Type B pancreatic cell (in vitro differentiated cells): ENCODE measurements around the gene TOM1L2. TPM values are rescaled to one million over a fixed set of nuclear protein-coding genes. Genes with fewer than 3 reads are reported as not detected.
A peak's percentile ranks its signal among the peaks of the same experiment; 100 is the strongest.

Experiments used
- DNase-seq: peaks from one replicate; pipeline ENCODE4 v3.0.0; 2021; ENCODE audit warnings: mixed read lengths; ENCODE audit not compliant: unreplicated experiment; ENCODE audit errors: extremely low spot score
- H3K27ac Mint-ChIP-seq: 2 replicates; pipeline ENCODE4 v1.8.0; 2021; ENCODE audit warnings: mild to moderate bottlenecking, mixed read lengths
- H3K27me3 Mint-ChIP-seq: 2 replicates; pipeline ENCODE4 v1.8.0; 2021; ENCODE audit warnings: mixed read lengths
- H3K36me3 Mint-ChIP-seq: 2 replicates; pipeline ENCODE4 v1.8.0; 2021; ENCODE audit warnings: mixed read lengths
- H3K4me1 Mint-ChIP-seq: one replicate; pipeline ENCODE4 v1.8.0; 2021; ENCODE audit warnings: mixed read lengths; ENCODE audit not compliant: unreplicated experiment
- H3K4me3 Mint-ChIP-seq: 2 replicates; pipeline ENCODE4 v1.8.0; 2021; ENCODE audit warnings: mild to moderate bottlenecking, mixed read lengths
- H3K9me3 Mint-ChIP-seq: 2 replicates; pipeline ENCODE4 v1.8.0; 2021; ENCODE audit warnings: mixed read lengths
- CTCF ChIP-seq: fragments of 200-600 bp; sonication (generic); conservative IDR thresholded peaks from 2 replicates; pipeline ENCODE4 v1.5.0; 2021; ENCODE audit warnings: antibody characterized with exemption, mild to moderate bottlenecking
- long read RNA-seq: library from polyadenylated mRNA; unstranded; transcript quantifications from one replicate; pipeline ENCODE4 v2.0.0, GENCODE V29; 2020
- total RNA-seq: library from RNA; stranded (reverse); gene quantifications from 2 replicates; pipeline ENCODE4 v1.2.1, GENCODE V29; 2021; ENCODE audit warnings: low replicate concordance

Gene TOM1L2
- total RNA-seq: 62.5 and 107 TPM in 2 replicates
- long read RNA-seq, partial matches to known transcripts: 4 of 11 reads
- long read RNA-seq, other reads (novel, unspliced or antisense): 4 of 11 reads

- H3K27me3 Mint-ChIP-seq: no peaks in the 10 kb centered on the region
Measured at GRCh38 chr17:17972126-17972951, at the start of gene TOM1L2, which contains the start of gene DRC3. Gene TOM1L2 (minus strand): TSS chr17:17972400. CDS start chr17:17972313, 87 bp downstream. Gene DRC3 (plus strand): TSS chr17:17972862. CDS start chr17:17977599, 4,737 bp downstream.

GRCh38 chr17:18021372-18021771 is 49.2 kb upstream of the TOM1L2 start:
- Mint-ChIP-seq H3K36me3 (no peaks in the 10 kb centered on the region), H3K4me3 (no peak overlapping the region), H3K27me3 (no peaks in the 10 kb centered on the region), H3K27ac (no peak overlapping the region), H3K9me3 (no peaks in the 10 kb centered on the region), H3K4me1 (peaks cover 12% of the 10 kb centered on the region)
- no peak for TF ChIP-seq CTCF
- DNase-seq: no peak

More at GRCh38 chr17:17972126-17972951, at the start of gene TOM1L2, which contains the start of gene DRC3:
- Mint-ChIP-seq H3K9me3 (no peaks in the 10 kb centered on the region), H3K4me3 (peak within 1 kb of the TSS; percentile 96), H3K4me1 (peaks cover 19% of the 10 kb centered on the region), H3K36me3 (no peaks in the 10 kb centered on the region), H3K27ac (peak within 1 kb of the TSS; percentile 96)
- peak; percentile 41 for TF ChIP-seq CTCF
- DNase-seq: peak; percentile 100

- Mint-ChIP-seq H3K27ac (no peak overlapping the region), H3K4me3 (no peak overlapping the region), H3K36me3 (no peaks in the 10 kb centered on the region), H3K27me3 (no peaks in the 10 kb centered on the region), H3K4me1 (peaks cover 12% of the 10 kb centered on the region), H3K9me3 (no peaks in the 10 kb centered on the region)
- no peak for TF ChIP-seq CTCF
- no peak for DNase-seq
Measured at GRCh38 chr17:18020971-18021370, 48.8 kb upstream of the TOM1L2 start.

- Mint-ChIP-seq H3K9me3 (no peaks in the 10 kb centered on the region), H3K27ac (no peak overlapping the region), H3K36me3 (peaks cover 3% of the 10 kb centered on the region), H3K4me3 (no peak overlapping the region), H3K27me3 (no peaks in the 10 kb centered on the region), H3K4me1 (peaks cover 12% of the 10 kb centered on the region)
- TF ChIP-seq CTCF: no peak
- DNase-seq: no peak
Measured at GRCh38 chr17:18019838-18020154, 47.6 kb upstream of the TOM1L2 start.

- no peaks in the 10 kb centered on the region for H3K27me3 Mint-ChIP-seq
- no peak overlapping the region for H3K4me3 Mint-ChIP-seq
- no peak for TF ChIP-seq CTCF
- no peaks in the 10 kb centered on the region for H3K9me3 Mint-ChIP-seq
- peaks cover 3% of the 10 kb centered on the region for H3K36me3 Mint-ChIP-seq
- H3K4me1 Mint-ChIP-seq: peaks cover 12% of the 10 kb centered on the region
- H3K27ac Mint-ChIP-seq: peak overlapping the region; percentile 46
- DNase-seq: no peak
Measured at GRCh38 chr17:18018411-18018921, 46.3 kb upstream of the TOM1L2 start.
